22Rv1 (cell line): ENCODE measurements around the gene HMGA1.

ENCODE experiments used
- H3K27ac ChIP-seq: fragments of 450-650 bp; 2 replicates; pipeline ENCODE4 v1.5.1; 2017
- CTCF ChIP-seq: fragments of 450-650 bp; IDR thresholded peaks from 2 replicates; pipeline ENCODE4 v1.5.1; 2017; ENCODE audit warnings: mild to moderate bottlenecking
- ZFX ChIP-seq: fragments of 450-650 bp; IDR thresholded peaks from 2 replicates; pipeline ENCODE4 v1.6.1; 2017; ENCODE audit warnings: antibody characterized with exemption, borderline replicate concordance

Gene HMGA1

GRCh38 chr6:34205916-34206315, 30.8 kb upstream of the HMGA1 start:
- TF ChIP-seq CTCF = no peak
- no peak for TF ChIP-seq ZFX

DNA sequence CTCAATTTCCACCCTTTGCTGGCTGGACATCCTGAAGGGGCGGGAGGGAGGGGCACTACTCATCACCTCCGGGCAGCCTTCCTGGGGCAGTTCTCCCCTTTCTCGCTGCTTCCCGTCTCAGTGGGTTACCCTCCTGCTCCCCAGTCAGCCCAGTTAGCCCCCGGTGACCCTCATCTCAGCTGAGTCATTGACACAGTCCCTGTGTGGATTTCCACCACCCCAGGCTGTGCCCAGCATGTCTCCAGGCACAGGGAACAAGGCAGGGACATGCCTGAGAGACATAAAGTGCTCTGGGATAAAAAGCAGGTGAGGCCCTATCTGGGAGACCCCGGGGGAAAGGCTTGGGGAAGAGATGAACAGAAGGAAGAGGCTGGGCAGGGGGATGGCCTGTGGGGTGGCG, 29.9 kb upstream of the HMGA1 start:
- TF ChIP-seq CTCF (no peak), ZFX (no peak)
- no peak overlapping the region for H3K27ac ChIP-seq

More at GRCh38 chr6:34205916-34206315, 30.8 kb upstream of the HMGA1 start:
- H3K27ac ChIP-seq = no peak overlapping the region

- TF ChIP-seq CTCF = no peak
- no peak for TF ChIP-seq ZFX
Measured at GRCh38 chr6:34207695-34208443, 28.8 kb upstream of the HMGA1 start.

GRCh38 chr6:34213772-34214171, 22.9 kb upstream of the HMGA1 start:
- no peak overlapping the region for H3K27ac ChIP-seq
- TF ChIP-seq CTCF (no peak), ZFX (no peak)

More at GRCh38 chr6:34207695-34208443, 28.8 kb upstream of the HMGA1 start:
- H3K27ac ChIP-seq = no peak overlapping the region

DNA sequence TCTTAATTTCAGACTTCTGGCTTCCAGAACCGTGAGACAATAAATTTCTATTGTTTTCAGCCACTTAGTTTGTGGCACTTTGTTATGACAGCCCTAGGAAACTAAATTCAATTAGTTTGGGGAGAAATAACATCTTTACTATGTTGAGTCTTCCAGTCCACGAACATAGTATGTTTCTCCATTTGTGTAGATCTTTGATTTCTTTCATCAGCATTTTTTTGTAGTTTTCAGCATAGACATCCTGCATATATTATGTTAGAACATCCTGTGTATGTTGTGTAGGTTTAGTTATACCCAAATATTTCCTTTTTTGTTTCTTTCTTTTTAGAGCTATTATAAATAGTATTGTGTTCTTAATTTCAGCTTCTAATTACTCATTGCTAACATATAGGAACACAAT, 18.0 kb upstream of the HMGA1 start:
- no peak overlapping the region for H3K27ac ChIP-seq
- TF ChIP-seq ZFX = no peak
- TF ChIP-seq CTCF = no peak

DNA sequence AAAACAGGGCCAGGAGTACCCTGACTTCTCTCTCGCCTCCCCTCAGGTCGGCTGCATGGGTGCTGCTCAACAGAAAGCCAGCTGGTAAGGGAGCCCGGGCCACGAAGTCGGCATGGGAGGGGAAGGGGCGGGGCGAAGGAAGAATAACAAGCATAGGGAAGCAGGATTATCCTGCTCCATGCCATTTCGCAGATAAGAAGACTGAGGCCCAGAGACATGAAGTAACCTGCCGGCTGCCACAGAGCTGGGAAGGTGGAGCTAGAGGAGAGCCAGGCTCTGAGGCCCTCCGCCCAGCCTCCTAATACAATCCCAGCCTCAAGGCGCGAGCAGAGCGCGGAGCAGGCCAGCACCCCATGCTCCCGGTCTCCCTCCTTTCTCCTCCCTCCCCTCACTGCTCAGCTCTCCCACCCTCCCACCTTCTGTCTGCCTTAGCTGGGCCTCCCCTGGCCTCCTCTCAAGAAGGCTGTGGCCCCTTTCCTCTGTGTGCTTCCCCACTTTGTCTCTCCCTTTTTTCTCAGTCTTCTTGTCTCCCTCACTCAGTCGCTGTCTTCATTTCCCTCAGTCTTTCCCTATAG, 13.2 kb upstream of the HMGA1 start:
- TF ChIP-seq CTCF (no peak), ZFX (no peak)
- peak overlapping the region; percentile 93 for H3K27ac ChIP-seq
